ENCODE results near the gene UBE2R2. TPM values are rescaled to one million over a fixed set of nuclear protein-coding genes. Genes with fewer than 3 reads are reported as not detected.

The UBE2R2 gene
- total RNA-seq, 2 experiments from 2014 or later = 46.7 to 47.4 TPM

DNA sequence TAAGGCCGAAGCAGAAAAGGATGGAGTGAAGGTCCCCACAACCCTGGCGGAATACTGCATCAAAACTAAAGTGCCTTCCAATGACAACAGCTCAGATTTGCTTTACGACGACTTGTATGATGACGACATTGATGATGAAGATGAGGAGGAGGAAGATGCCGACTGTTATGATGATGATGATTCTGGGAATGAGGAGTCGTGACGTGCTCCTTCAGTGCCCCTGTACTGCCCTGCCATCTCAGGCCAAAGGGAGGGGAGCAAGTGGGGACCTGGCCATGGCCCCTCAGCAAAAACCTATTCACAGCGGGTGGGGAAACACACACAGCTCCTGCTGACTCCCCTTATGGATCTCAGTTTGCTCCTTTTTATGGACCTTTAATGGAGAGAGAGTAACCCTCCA lies 100.1 kb downstream of the UBE2R2 start:
- Mint-ChIP-seq H3K4me1 (ENCODE audit: low read depth) (no peaks in the 10 kb centered on the region), H3K27me3 (no peaks in the 10 kb centered on the region), H3K27ac (peak overlapping the region; percentile 26), H3K36me3 (ENCODE audit: low read depth) (peaks cover 44% of the 10 kb centered on the region), H3K4me3 (no peak overlapping the region), H3K9me3 (no peaks in the 10 kb centered on the region)
- CTCF ChIA-PET = interaction anchor here (0.8 kb wide), 1 partner anchor 103 kb away, joined by 3 read pairs; no protein-coding TSS in a partner anchor
- DNase-seq (no peak), ATAC-seq (no peak)
- intact Hi-C loops (cut with micrococcal nuclease) = no loop called here
- POLR2A ChIA-PET = interaction anchor here (1.0 kb wide), 1 partner anchor 35 kb away, joined by 3 read pairs; no protein-coding TSS in a partner anchor
- no peak for TF ChIP-seq CTCF (IDR thresholded peaks at IDR 0.05)

DNA sequence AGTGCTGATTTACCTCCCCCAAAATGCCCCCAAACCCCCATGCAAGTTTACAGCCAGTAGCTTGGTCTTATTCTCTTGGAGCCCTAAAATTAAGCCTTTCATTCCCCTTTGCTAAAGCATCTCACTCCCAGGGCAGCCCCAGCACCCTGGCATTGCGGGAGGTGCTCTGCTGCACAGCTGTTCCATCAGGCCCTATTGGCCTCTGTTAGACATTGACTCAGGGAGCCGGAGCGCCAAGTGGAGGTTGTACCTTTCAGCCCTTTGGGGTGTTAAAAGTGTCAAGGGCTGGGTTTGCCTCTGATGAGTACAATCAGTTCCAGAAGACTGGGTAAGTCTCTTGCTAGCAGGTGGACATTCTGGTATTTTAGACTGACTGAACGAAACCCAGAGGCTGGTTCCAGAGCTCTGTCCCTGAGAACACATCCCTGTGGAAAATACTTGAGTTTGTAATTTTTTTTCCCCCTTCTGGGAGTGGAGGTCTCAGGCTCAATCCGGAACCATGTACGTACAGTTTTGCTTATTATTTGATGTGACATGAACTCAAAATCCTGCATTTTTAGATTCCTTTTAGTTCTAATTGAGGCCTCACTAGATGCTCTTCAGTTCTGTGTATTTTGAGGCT lies 102.4 kb downstream of the UBE2R2 start:
- H3K27me3 Mint-ChIP-seq = no peaks in the 10 kb centered on the region
- no peaks in the 10 kb centered on the region for H3K4me1 Mint-ChIP-seq (ENCODE audit: low read depth)
- peaks cover 45% of the 10 kb centered on the region for H3K36me3 Mint-ChIP-seq (ENCODE audit: low read depth)
- H3K9me3 Mint-ChIP-seq = no peaks in the 10 kb centered on the region
- peak overlapping the region; percentile 64 for H3K27ac Mint-ChIP-seq
- TF ChIP-seq CTCF (IDR thresholded peaks at IDR 0.05) = no peak
- ChIA-PET POLR2A (no interaction called here), CTCF (interaction anchor here (1.4 kb wide), 2 partner anchors 10 to 105 kb away, joined by 3 to 6 read pairs; no protein-coding TSS in a partner anchor)
- intact Hi-C loops (cut with micrococcal nuclease) = no loop called here
- no peak overlapping the region for H3K4me3 Mint-ChIP-seq
- DNase-seq = no peak
- no peak for ATAC-seq

- ATAC-seq (peak; percentile 65), DNase-seq (peak; percentile 43)
- H3K36me3 Mint-ChIP-seq (ENCODE audit: low read depth) = peaks cover 40% of the 10 kb centered on the region
- ChIA-PET POLR2A (no interaction called here), CTCF (interaction anchor here (0.9 to 2.5 kb wide), 5 partner anchors 14 to 152 kb away, joined by 3 to 10 read pairs (median 3); no protein-coding TSS in a partner anchor)
- peak; percentile 62 for TF ChIP-seq CTCF (IDR thresholded peaks at IDR 0.05)
- peak overlapping the region; percentile 45 for H3K27ac Mint-ChIP-seq
- intact Hi-C loops (cut with micrococcal nuclease) = no loop called here
- H3K9me3 Mint-ChIP-seq = no peaks in the 10 kb centered on the region
- H3K4me3 Mint-ChIP-seq = no peak overlapping the region
- no peaks in the 10 kb centered on the region for H3K27me3 Mint-ChIP-seq
- no peaks in the 10 kb centered on the region for H3K4me1 Mint-ChIP-seq (ENCODE audit: low read depth)
Measured at GRCh38 chr9:33921967-33922895, 105.3 kb downstream of the UBE2R2 start.

- Mint-ChIP-seq H3K27ac (peak overlapping the region; percentile 57), H3K9me3 (no peaks in the 10 kb centered on the region), H3K36me3 (ENCODE audit: low read depth) (peaks cover 43% of the 10 kb centered on the region), H3K4me1 (ENCODE audit: low read depth) (no peaks in the 10 kb centered on the region), H3K4me3 (no peak overlapping the region), H3K27me3 (no peaks in the 10 kb centered on the region)
- ChIA-PET POLR2A (no interaction called here), CTCF (interaction anchor here (1.4 to 2.5 kb wide), 2 partner anchors 144 to 151 kb away, joined by 3 to 7 read pairs; no protein-coding TSS in a partner anchor)
- DNase-seq (no peak), ATAC-seq (no peak)
- intact Hi-C loops (cut with micrococcal nuclease) = no loop called here
- TF ChIP-seq CTCF (IDR thresholded peaks at IDR 0.05) = no peak
Measured at GRCh38 chr9:33923079-33923478, 106.1 kb downstream of the UBE2R2 start.
